Measurements from ENCODE around the gene SLC25A53. TPM values are rescaled to one million over a fixed set of nuclear protein-coding genes. Genes with fewer than 3 reads are reported as not detected.

Gene SLC25A53
- total and polyA plus RNA-seq, 3 donors from 2014 or later: 4.5 to 16.0 (median 10.6) TPM

- TF ChIP-seq POLR2A (IDR thresholded peaks at IDR 0.05) (no peak), CTCF (IDR thresholded peaks at IDR 0.05) (peak; percentile 46 to 63 (median 53))
- Histone ChIP-seq H3K4me1 (no peaks in the 10 kb centered on the region), H3K36me3 (ENCODE audit: low read depth, missing control alignments) (no peaks in the 10 kb centered on the region), H3K27me3 (no peaks in the 10 kb centered on the region), H3K9me3 (no peaks in the 10 kb centered on the region), H3K27ac (peak overlapping the region in 1 of 2 donors; percentile 64), H3K4me3 (no peak overlapping the region)
- 17 to 20% methylated on average over 7 to 10 of the region's 10 CpGs for WGBS, 2 donors
- peak; percentile 83 for DNase-seq
- intact Hi-C loops (cut with DNase I; ENCODE audit: low total_unique reads): no loop called here
Measured at GRCh38 chrX:104136241-104137019, 20.4 kb downstream of the SLC25A53 start.

- WGBS, 2 donors: 91 to 100% methylated on average over 1 of the region's 1 CpG
- H3K27ac ChIP-seq: no peak overlapping the region
- no peaks in the 10 kb centered on the region for H3K27me3 ChIP-seq
- H3K4me1 ChIP-seq: no peaks in the 10 kb centered on the region
- no peak for DNase-seq
- intact Hi-C loops (cut with DNase I; ENCODE audit: low total_unique reads): no loop called here
- TF ChIP-seq POLR2A (IDR thresholded peaks at IDR 0.05) (no peak), CTCF (IDR thresholded peaks at IDR 0.05) (no peak)
- no peaks in the 10 kb centered on the region for H3K9me3 ChIP-seq
- H3K36me3 ChIP-seq (ENCODE audit: low read depth, missing control alignments): no peaks in the 10 kb centered on the region
- H3K4me3 ChIP-seq: no peak overlapping the region
Measured at GRCh38 chrX:104135677-104136076, 21.1 kb downstream of the SLC25A53 start.

GRCh38 chrX:104134583-104135261 is 22.1 kb downstream of the SLC25A53 start:
- intact Hi-C loops (cut with DNase I; ENCODE audit: low total_unique reads): no loop called here
- no peak overlapping the region for H3K27ac ChIP-seq

GRCh38 chrX:104130808-104131207 is 26.0 kb downstream of the SLC25A53 start:
- no peaks in the 10 kb centered on the region for H3K36me3 ChIP-seq (ENCODE audit: low read depth, missing control alignments)
- no peaks in the 10 kb centered on the region for H3K27me3 ChIP-seq
- intact Hi-C loops (cut with DNase I; ENCODE audit: low total_unique reads): no loop called here
- no peaks in the 10 kb centered on the region for H3K9me3 ChIP-seq
- no peak for TF ChIP-seq CTCF (IDR thresholded peaks at IDR 0.05)
- no peak overlapping the region for H3K27ac ChIP-seq
- no peak for DNase-seq
- H3K4me3 ChIP-seq: no peak overlapping the region
- no peaks in the 10 kb centered on the region for H3K4me1 ChIP-seq
- 87 to 94% methylated on average over 6 of the region's 6 CpGs for WGBS, 2 donors

More at GRCh38 chrX:104134583-104135261, 22.1 kb downstream of the SLC25A53 start:
- WGBS, 2 donors: 82 to 90% methylated on average over 5 of the region's 5 CpGs
- Histone ChIP-seq H3K36me3 (ENCODE audit: low read depth, missing control alignments) (no peaks in the 10 kb centered on the region), H3K9me3 (no peaks in the 10 kb centered on the region), H3K27me3 (no peaks in the 10 kb centered on the region), H3K4me1 (no peaks in the 10 kb centered on the region), H3K4me3 (no peak overlapping the region)
- no peak for DNase-seq
- TF ChIP-seq CTCF (IDR thresholded peaks at IDR 0.05) (no peak), POLR2A (IDR thresholded peaks at IDR 0.05) (no peak)

All from testis (tissue), 3 donors.